ENCODE measurements around the gene CD82. TPM values are rescaled to one million over a fixed set of nuclear protein-coding genes. Genes with fewer than 3 reads are reported as not detected.
A peak's percentile ranks its signal among the peaks of the same experiment; 100 is the strongest.

Gene CD82
- total RNA-seq, 4 donors from 2014 or later: 10.2 to 26.3 (median 20.8) TPM

DNA sequence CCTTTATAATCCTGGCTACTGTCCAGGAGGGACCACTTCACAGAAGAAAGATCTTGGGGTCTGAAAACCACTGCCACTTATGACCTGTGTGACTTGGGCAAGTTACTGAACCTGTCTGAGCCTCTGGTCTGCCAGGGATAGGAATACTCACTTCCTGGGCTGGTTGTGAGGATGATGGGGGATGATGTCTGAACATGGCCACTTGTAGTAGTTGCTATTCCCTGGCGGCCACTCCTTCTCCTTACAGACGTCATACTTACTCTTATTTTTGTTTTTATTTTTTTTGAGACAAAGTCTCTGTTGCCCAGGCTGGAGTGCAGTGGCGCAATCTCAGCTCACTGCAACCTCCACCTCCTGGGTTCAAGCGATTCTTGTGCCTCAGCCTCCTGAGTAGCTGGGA is 26.1 kb downstream of the CD82 start:
- intact Hi-C loops (cut with DNase I; ENCODE audit: low total_unique reads): no loop called here
- H3K27me3 ChIP-seq: no peaks in the 10 kb centered on the region
- H3K36me3 ChIP-seq: no peaks in the 10 kb centered on the region
- H3K4me3 ChIP-seq: no peak overlapping the region
- H3K4me1 ChIP-seq: peaks cover 0 to 7% of the 10 kb centered on the region in 2 donors
- H3K27ac ChIP-seq: no peak overlapping the region
- TF ChIP-seq CTCF (IDR thresholded peaks at IDR 0.05) (no peak), POLR2A (IDR thresholded peaks at IDR 0.05) (no peak)
- H3K9me3 ChIP-seq: no peaks in the 10 kb centered on the region
- no peak for DNase-seq

DNA sequence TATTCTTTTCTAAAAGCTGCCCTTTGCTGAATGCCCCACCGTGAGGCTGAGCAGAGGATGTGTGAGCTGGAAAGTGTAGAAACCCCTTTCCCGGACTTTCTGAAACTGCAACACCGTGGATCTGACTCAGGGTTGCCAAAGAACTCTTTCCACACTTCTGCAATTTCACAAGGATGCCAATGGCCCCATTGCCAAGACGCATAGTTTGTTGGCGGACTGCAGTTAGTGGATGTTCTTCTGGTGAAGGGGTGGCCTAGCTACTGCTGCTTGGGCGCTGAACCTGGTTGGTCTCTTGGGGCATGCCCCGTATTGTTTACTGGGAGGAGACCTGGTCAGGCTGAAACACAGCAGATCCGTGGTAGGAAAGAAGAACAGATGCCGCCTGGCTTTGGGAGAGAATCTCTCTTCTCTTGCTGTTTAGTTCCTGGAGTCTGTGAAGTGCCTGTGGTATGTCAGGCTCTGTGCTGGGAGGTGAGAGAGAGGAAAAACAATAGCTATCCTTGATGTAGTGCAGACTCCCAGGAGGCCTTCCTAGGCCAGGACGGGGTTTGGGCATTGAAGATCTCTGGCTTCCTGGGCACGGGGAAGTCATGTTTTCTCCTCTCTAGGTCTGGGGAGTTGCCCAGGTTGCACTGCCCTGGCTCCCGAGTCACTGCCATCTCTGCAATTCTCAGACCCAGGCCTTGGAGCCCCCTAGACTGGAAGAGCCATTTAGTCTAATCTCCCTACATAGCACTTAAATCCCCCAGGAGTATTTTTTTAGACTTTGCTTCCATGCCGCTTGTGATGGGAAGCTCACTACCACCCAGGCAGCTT is 26.9 kb downstream of the CD82 start:
- TF ChIP-seq CTCF (IDR thresholded peaks at IDR 0.05) (no peak), POLR2A (IDR thresholded peaks at IDR 0.05) (no peak)
- Histone ChIP-seq H3K4me1 (peaks cover 0 to 7% of the 10 kb centered on the region in 2 donors), H3K27me3 (no peaks in the 10 kb centered on the region), H3K36me3 (no peaks in the 10 kb centered on the region), H3K27ac (no peak overlapping the region), H3K9me3 (no peaks in the 10 kb centered on the region), H3K4me3 (no peak overlapping the region)
- DNase-seq: peak in 1 of 2 donors; percentile 39
- intact Hi-C loops (cut with DNase I; ENCODE audit: low total_unique reads): no loop called here

DNA sequence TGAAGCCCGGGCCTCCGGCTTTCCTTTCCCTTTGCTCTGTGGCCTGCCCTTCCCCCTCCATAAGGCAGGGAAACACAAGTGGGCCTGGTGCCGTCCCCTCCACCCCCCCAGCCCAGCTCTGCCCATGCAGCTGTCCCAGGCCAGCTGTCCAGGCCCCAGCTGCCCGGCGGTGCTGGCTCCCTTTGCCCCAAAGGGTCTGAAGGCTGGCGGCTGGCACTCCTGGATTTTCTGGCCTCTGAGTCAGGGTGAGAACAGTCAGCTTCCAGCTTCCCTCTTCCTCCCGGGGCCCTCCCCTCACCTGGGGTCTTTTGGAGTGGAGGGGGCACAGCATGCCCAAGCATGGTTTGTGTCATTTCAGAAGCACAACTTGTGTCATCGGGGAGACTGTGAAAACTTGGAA is 27.8 kb downstream of the CD82 start:
- H3K4me3 ChIP-seq: no peak overlapping the region
- intact Hi-C loops (cut with DNase I; ENCODE audit: low total_unique reads): no loop called here
- DNase-seq: no peak
- no peaks in the 10 kb centered on the region for H3K36me3 ChIP-seq
- H3K4me1 ChIP-seq: peaks cover 0 to 7% of the 10 kb centered on the region in 2 donors
- no peaks in the 10 kb centered on the region for H3K27me3 ChIP-seq
- no peak overlapping the region for H3K27ac ChIP-seq
- H3K9me3 ChIP-seq: no peaks in the 10 kb centered on the region
- TF ChIP-seq POLR2A (IDR thresholded peaks at IDR 0.05) (no peak), CTCF (IDR thresholded peaks at IDR 0.05) (no peak)

DNA sequence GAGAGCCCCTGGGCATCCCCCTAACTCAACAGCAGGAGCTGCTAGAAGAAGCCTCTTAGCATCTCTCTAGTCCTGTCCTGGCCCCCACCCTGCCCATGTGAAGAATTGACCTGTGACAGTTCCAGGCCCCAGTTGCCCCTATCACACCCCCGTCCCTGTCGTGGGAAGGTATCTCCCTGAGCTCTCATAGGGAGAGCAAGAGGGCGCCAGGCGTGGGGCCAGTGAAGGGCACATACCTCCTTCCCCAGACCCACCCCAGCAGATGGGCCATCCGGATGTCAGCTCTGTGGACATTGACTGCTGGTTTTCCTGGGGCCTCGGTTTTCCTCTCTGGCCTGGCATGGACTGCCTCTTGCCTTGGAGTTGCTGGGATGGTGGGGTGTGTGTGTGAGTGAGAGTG is 29.5 kb downstream of the CD82 start:
- Histone ChIP-seq H3K9me3 (no peaks in the 10 kb centered on the region), H3K27me3 (no peaks in the 10 kb centered on the region), H3K36me3 (no peaks in the 10 kb centered on the region), H3K27ac (no peak overlapping the region), H3K4me1 (peaks cover 0 to 7% of the 10 kb centered on the region in 2 donors), H3K4me3 (no peak overlapping the region)
- no peak for DNase-seq
- intact Hi-C loops (cut with DNase I; ENCODE audit: low total_unique reads): no loop called here
- TF ChIP-seq CTCF (IDR thresholded peaks at IDR 0.05) (no peak), POLR2A (IDR thresholded peaks at IDR 0.05) (no peak)

- DNase-seq: peak in 1 of 2 donors; percentile 70
- H3K4me3 ChIP-seq: no peak overlapping the region
- H3K4me1 ChIP-seq: peaks cover 0 to 7% of the 10 kb centered on the region in 2 donors
- intact Hi-C loops (cut with DNase I; ENCODE audit: low total_unique reads): no loop called here
- peak overlapping the region; percentile 33 to 35 for H3K27ac ChIP-seq
- no peaks in the 10 kb centered on the region for H3K27me3 ChIP-seq
- TF ChIP-seq POLR2A (IDR thresholded peaks at IDR 0.05): no peak
- H3K36me3 ChIP-seq: no peaks in the 10 kb centered on the region
- no peaks in the 10 kb centered on the region for H3K9me3 ChIP-seq
Observed at GRCh38 chr11:44595964-44596381, 30.5 kb downstream of the CD82 start.
